ENCODE results near the gene MRPL27.
A peak's percentile ranks its signal among the peaks of the same experiment; 100 is the strongest.

Gene MRPL27

DNA sequence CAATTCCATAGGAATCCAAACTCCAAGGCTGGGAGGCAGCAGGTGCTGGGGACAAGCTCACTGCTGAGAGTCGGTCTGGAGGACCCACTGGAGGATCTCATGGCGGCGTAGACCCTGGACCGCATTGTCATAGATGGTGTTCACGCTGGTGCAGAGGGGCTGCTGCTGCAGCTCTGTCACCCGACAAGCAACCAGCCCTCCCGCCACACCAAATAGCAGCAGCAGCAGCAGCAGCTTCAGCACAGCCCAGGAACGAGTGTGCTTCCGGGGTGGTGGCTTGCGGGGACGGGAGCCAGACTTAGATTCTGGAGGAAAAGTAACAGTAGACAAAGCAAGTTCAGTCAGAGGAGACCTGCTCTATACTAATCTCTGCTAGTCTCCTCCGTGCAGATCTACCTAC lies 9.9 kb upstream of the MRPL27 start:
- no peak for DNase-seq (ENCODE audit: low spot score)

GRCh38 chr17:50381920-50382319 lies 8.9 kb upstream of the MRPL27 start:
- no peak for DNase-seq (ENCODE audit: low spot score)

DNA sequence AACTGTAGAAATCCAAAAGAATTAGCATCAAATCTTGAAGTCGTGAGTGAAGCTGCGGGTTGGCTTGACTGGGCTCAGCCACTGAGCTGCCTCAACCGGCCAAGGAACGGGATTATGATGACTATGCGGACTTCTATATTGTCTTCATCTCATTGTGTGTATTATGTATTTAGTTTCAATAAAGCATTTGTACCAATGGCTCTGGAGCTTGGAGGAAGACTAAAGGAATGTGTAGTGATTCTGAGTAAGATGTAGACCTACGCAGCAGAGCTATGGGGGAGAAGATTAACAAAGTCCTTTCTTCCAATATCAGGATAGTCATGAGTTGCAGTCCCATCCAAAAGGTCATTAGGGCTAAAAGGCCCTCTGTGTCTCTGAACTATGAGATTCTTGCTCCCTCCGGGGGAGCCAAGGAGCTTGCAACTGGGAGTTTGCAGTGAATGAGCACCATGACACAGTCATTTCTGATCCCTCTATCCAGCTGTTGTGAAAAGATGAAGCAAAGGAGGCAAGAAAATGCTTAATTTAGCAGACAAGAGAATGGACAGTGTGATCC lies 8.4 kb upstream of the MRPL27 start:
- DNase-seq (ENCODE audit: low spot score), result no peak

- no peak for DNase-seq (ENCODE audit: low spot score)
Measured at GRCh38 chr17:50380369-50381259, 7.6 kb upstream of the MRPL27 start.

DNA sequence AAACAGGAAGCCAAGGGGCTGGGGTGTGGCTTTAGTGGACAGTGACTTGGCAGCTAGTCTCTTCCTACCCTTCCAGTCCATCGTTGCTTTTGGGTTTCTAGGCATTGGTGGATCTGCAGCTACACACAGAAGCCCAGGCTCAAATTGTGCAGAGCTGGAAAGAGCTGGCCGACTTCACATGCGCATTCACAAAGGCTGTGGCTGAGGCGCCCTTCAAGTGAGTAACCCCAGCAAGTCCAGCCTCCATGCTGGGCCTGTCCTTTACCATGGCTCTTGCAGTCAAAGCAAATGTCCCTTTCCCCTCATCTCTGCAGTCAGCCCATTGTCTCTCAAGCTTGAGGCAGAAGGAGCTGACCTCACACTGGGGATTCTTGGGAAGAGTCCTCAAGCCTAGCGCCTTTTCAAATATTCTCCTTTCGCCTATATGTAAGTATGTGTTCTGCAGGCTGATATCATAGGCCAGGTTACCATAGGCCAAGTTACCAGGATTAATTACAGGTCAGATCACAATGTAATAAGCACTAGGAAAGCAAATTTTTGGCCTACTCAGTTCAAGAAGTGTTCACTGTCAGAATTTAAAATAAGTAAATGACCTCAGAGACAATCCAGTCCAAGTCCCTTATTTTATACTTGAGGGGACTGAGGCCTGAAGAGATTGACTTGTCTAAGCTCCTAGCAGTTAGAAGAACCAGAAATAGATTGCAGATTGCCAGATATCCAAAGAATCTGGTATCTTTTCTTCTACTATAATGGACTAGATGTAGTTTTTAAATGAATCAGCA lies 6.6 kb upstream of the MRPL27 start:
- DNase-seq (ENCODE audit: low spot score), result no peak

GRCh38 chr17:50375858-50376538 lies 3.0 kb upstream of the MRPL27 start:
- DNase-seq (ENCODE audit: low spot score), result no peak

DNA sequence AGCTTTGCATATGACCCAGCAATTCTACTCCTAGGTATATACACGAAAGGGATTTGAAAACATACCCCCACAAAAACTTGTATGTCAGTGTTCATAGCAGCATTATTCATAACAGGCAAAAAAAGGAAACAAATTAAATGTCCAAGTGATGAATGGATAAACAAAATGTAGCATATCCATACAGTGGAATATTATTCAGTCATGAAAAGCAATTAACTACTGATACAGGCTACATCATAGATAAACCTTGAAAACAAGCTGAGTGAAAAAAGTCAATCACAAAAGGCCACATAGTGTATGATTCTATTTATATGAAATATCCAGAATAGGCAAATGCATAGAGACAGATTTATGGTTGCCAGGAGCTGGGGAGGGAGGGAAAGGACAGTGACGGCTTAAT lies 721 bp upstream of the MRPL27 start:
- no peak for DNase-seq (ENCODE audit: low spot score)

GRCh38 chr17:50372222-50372757 lies 694 bp downstream of the MRPL27 start:
- no peak for DNase-seq (ENCODE audit: low spot score)

DNA sequence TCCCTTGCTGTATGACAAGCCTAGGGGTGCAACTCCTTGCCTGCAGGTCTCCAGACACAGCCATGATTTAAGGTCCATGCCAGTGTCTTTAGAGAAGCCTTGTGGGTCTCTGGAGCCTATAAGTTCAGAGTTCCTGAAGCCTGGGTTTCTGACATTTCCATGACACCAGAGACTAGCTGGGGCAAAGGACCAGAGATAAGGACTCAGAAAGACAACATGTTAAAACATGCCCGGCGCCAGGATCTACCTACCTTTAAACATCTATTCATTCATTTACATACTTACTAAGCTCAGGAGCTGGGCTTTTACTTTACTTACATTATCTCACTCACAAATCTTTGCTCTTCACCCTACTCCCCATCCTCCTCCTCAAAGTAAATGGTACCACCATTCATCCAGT lies 1.5 kb downstream of the MRPL27 start:
- no peak for DNase-seq (ENCODE audit: low spot score)

- DNase-seq (ENCODE audit: low spot score), result no peak
Measured at GRCh38 chr17:50370052-50370451, 2.9 kb downstream of the MRPL27 start.

- DNase-seq (ENCODE audit: low spot score), result no peak
Measured at GRCh38 chr17:50367401-50367800, 5.6 kb downstream of the MRPL27 start.

- no peak for DNase-seq (ENCODE audit: low spot score)
Measured at GRCh38 chr17:50365649-50366393, 7.2 kb downstream of the MRPL27 start.

DNA sequence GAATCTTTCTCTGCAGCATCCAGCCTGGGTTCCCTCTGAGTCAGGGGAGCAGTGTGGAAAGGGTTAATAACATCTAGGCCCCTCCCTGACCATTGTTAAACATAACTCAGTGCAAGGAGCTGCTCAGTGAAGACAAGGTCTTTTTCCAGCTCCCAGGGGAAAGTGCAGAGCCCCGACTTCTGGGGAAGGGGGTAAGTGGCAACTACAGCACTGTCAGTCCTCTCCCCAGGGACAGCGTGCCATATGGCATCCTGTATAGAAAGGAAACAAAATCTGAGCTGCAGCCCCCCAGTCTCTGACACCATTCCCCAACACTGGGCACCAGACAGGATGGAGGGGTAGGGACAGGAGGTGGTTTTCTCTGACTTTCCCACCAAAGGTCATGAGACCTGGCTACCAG lies 7.8 kb downstream of the MRPL27 start:
- no peak for DNase-seq (ENCODE audit: low spot score)

GRCh38 chr17:50364715-50365114 lies 8.3 kb downstream of the MRPL27 start:
- no peak for DNase-seq (ENCODE audit: low spot score)

- DNase-seq (ENCODE audit: low spot score), result no peak
Measured at GRCh38 chr17:50364061-50364458, 8.9 kb downstream of the MRPL27 start.

DNA sequence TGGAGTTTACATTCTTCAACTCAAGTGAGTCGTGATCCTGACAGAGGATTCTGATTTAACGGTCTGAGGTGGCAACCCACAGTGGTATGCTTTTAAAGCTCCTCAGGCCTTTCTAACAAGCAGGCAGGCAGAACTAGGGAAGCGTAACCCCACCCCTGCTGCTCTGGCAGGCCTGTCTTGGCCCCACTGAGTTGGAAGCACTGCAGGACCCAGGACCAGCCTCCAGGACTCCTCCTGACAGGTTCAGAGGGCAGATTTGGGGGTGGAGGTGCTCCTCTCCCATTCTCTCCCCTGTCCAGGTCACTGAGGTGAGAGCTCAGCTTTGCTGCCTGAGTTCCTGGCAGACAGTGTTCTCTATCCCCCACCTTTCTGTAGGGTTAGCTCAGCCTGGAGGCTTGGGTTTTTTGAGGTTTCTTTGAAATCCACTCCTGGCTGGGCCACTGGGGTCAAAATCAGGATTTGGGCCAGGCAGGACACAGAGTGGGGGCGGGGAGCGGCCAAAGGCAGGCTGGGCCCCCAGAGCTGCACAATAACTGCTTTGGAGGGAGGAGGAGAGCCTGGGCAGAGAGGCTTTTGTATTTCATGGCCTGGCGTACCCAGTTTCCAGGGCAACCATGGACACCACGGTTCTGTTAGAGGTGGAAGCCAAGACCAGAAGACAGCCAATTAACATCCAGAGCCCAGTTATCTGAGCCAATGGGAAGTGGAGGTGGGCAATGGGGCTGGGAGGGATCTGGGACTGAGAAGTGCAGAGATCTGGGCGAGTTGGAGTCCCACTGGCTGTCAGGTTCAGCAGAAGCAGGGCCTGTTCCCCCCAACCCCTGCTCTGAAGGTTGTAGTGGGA lies 9.5 kb downstream of the MRPL27 start:
- no peak for DNase-seq (ENCODE audit: low spot score)

GRCh38 chr17:50362661-50363060 lies 10.3 kb downstream of the MRPL27 start:
- no peak for DNase-seq (ENCODE audit: low spot score)

DNA sequence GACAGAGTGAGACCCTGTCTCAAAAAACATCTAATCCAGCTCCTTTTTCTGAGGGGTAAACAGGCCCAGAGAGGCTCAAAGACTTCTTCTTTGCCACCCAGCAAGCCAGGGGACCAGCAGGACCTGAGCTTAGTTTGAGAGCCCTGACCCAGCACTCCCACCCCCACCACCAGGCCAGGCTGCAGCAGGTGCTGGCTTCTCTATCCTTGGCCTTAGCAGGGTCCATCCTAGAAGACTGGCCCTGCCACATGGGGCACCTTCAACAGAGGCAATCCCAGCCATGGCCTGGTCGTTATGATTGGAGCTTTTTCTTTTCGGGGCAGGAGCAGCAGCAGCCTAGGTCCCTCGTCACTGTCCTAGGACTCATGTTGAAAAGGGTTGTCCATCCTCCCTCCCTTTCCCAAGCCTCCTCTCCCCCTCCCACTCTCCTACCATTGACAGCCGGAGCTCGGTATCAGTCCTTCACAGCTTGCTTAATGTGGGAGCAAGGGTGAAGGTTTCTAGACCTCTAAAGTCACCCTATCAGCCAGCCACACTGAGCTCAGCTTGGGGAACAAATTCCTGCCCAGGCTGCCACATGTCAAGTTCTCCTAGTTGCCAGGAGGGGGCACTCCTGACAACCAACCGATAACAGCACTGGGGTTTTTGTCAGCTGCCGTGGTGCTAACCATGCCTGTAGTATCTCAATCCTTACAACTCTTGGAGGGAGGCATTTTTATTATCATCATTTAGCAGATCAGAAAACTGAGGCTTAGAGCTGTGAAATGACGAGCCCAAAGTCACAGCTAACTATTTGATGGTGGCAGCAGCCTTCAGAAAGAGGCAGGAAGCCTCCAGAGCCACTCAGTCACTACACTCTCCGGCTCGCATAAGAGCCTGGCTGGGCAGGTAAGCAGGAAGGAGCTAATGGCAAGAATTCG lies 11.2 kb downstream of the MRPL27 start:
- peak; percentile 57 for DNase-seq (ENCODE audit: low spot score)

GRCh38 chr17:50360486-50361115 lies 12.4 kb downstream of the MRPL27 start:
- DNase-seq (ENCODE audit: low spot score), result no peak
